HG02884 (cell line): ENCODE data around the gene MACROD2.
"Not testable (repeated sequence)": the region's sequence is repeated elsewhere in the genome, so short reads cannot be mapped to it uniquely, and the experiment has no call there.

Experiments
- ATAC-seq: cut with Tn5 transposase; IDR thresholded peaks from one replicate; pipeline ENCODE4 v1.9.1; 2021; ENCODE audit warnings: mild to moderate bottlenecking, moderate library complexity; ENCODE audit not compliant: unreplicated experiment

Gene MACROD2

GRCh38 chr20:15119852-15120487, 1124.7 kb downstream of the MACROD2 start:
- ATAC-seq: no peak

GRCh38 chr20:15122613-15123012, 1127.3 kb downstream of the MACROD2 start:
- ATAC-seq: no peak

- no peak for ATAC-seq
Measured at GRCh38 chr20:15131176-15131575, 1135.9 kb downstream of the MACROD2 start.

GRCh38 chr20:15138548-15139126, 1143.3 kb downstream of the MACROD2 start:
- no peak for ATAC-seq

GRCh38 chr20:15139522-15139921, 1144.2 kb downstream of the MACROD2 start:
- ATAC-seq: no peak

- ATAC-seq: no peak
Measured at GRCh38 chr20:15140286-15140685, 1145.0 kb downstream of the MACROD2 start.

GRCh38 chr20:15140940-15141339, 1145.6 kb downstream of the MACROD2 start:
- not testable (repeated sequence) for ATAC-seq

- ATAC-seq: no peak
Measured at GRCh38 chr20:15141861-15142260, 1146.5 kb downstream of the MACROD2 start.

- ATAC-seq: no peak
Measured at GRCh38 chr20:15143478-15143877, 1148.2 kb downstream of the MACROD2 start.

- no peak for ATAC-seq
Measured at GRCh38 chr20:15144916-15145315, 1149.6 kb downstream of the MACROD2 start.

GRCh38 chr20:15146948-15147347, 1151.6 kb downstream of the MACROD2 start:
- no peak for ATAC-seq

GRCh38 chr20:15154070-15154469, 1158.8 kb downstream of the MACROD2 start:
- ATAC-seq: no peak

GRCh38 chr20:15155848-15156401, 1160.6 kb downstream of the MACROD2 start:
- no peak for ATAC-seq

- ATAC-seq: no peak
Measured at GRCh38 chr20:15158533-15158932, 1163.2 kb downstream of the MACROD2 start.

GRCh38 chr20:15162079-15162647, 1166.8 kb downstream of the MACROD2 start:
- peak; percentile 71 for ATAC-seq

GRCh38 chr20:15163632-15164031, 1168.3 kb downstream of the MACROD2 start:
- no peak for ATAC-seq

- ATAC-seq: no peak
Measured at GRCh38 chr20:15164726-15165125, 1169.4 kb downstream of the MACROD2 start.

- no peak for ATAC-seq
Measured at GRCh38 chr20:15166744-15167143, 1171.4 kb downstream of the MACROD2 start.

GRCh38 chr20:15171016-15171415, 1175.7 kb downstream of the MACROD2 start:
- no peak for ATAC-seq

- ATAC-seq: no peak
Measured at GRCh38 chr20:15176929-15177328, 1181.6 kb downstream of the MACROD2 start.

- ATAC-seq: no peak
Measured at GRCh38 chr20:15178581-15178980, 1183.3 kb downstream of the MACROD2 start.

GRCh38 chr20:15179381-15179780, 1184.1 kb downstream of the MACROD2 start:
- ATAC-seq: no peak
